Activated CD4-positive, alpha-beta T cell treated with anti-CD3 and anti-CD28 coated beads, Interleukin-2, amount 50 U/mL, for 48 hours (primary cell): ENCODE results near the gene ZNF775.

Source experiments
- DNase-seq, 2 experiments: peaks; one replicate each; pipeline ENCODE4 v3.0.0-alpha.2; 2020

ZNF775 gene

DNA sequence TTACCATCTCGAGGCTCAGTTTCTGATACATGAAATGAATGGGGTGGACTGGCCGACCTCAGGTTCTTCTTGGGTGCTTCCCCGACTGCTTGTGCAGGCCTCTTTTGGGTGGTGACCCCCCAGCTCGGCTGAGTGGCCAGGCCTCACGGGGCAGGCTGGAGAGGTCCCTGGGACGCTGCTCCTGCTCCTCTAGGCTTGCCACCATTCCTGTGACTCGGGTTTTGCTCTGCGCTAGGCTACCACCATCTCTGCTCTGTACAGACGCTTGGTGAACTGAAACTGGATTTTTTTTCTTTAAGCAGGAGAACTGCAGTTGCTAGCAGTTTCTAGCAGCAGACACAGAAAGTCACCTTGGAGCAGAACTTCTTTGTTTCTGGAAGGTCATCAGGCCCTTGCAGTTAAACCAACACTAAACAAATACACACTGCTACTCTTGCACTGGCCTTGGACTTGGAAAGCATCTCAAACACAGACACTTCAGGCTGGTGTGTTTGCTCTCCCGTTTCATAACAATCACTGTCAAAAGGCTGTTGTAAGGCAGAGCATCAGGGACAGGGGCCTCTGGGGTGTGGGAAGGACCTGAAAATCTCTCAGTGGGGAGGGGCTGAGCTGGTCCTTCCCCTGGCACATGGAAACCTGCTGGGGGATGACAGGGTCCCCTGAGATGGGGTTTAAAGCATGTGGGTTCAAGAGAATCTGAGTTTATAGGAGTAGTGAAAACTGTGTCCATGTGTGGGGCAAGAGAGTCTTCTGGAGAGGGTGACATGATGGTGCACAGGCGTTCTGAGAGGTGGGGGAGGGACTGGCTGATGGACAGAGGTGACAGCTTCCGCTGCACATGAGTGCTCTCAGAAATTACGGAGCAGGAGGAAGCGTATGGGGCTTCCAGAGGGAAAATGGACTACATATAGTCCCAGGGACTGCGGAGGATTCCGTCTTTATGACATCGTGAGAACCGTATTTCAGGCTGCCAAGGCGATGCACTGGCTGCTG is 36.3 kb downstream of the ZNF775 start:
- no peak for DNase-seq

DNA sequence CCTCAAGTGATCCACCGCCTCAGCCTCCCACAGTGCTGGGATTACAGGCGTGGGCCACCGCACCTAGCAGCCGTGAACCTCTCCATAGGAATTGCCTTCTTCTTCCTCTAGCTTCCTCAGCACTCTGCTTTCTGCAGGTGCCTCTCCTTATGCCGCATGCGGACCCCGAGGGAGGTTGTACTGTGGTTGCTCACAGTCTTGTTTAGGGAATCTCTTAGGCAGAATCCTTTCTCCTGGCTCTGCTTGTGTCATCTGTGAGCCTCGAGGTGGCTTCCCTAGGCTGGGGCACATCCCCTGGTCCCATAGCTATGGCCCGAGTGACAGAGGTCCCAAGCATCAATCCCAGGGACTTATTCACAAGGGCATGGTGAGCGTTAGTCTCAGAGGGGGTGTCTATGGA is 38.1 kb downstream of the ZNF775 start:
- peak in 1 of 2 experiments; percentile 1 for DNase-seq

DNA sequence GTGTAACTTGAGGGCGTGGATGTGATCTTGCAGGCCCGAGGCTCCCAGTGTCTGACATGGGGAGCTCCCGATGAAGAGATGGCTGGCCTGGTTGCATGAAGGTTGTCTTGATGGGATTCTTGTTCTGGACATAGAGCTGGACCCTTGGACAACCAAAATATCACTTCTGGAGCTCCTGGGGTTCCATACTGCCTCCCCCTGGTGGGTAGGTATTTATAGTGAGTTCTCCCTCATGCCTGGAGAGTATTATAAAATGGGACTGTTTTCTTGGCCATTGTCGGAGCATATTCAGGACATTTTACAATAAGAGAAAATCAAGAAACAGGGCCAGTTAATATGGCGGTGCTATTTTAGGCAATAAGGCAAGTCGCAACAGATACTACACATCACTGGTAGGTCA is 38.7 kb downstream of the ZNF775 start:
- DNase-seq = peak in 1 of 2 experiments; percentile 1

DNA sequence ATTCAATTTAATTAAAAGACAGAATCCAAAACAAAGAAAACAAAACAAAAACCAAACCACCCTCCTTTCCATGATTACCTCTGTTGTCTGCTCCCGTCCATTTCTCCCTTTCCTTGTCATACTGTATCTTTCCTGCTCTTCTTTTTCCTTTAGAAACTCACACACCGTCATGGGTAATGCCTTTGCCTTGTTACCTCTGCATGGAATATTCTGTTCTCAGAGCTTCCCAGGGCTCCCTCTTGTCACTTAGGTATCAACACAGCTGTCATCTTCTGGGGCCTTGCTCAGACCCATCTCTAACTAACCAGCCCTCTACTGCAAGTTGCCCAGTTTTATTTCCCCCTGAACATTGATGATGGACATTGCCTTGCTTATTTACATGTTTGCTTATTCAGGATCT is 41.1 kb downstream of the ZNF775 start:
- no peak for DNase-seq

DNA sequence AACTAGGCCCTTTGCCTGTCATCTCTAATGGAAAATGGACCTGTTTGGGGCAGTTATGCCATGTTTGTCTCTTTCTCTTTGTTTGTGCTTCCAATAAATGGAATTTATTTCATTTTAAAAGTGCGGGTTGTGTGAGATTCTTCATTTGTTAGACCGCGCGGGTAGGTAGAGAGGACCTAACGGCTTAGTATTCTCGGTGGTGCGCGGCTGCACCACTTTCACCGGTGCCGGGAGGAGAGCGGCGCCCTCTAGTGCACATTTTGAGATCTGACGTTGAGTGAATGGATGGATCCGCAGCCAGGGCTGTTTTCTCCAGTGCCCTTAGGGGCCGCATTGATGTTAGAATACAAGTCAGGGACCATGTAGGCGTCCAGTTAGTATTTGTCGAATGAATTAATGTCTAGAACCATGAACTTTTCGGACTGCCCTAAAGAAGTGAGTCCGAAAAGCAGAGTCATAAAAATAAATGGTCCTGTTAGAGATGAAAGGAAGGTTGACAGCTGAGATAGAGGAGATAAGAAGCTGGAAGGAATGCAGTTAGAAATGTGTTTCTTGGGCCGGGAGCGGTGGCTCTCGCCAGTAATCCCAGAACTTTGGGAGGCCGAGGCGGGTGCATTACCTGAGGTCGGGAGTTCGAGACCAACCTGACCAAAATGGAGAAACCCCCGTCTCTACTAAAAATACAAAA is 42.0 kb downstream of the ZNF775 start:
- DNase-seq = peak; percentile 88 to 92

DNA sequence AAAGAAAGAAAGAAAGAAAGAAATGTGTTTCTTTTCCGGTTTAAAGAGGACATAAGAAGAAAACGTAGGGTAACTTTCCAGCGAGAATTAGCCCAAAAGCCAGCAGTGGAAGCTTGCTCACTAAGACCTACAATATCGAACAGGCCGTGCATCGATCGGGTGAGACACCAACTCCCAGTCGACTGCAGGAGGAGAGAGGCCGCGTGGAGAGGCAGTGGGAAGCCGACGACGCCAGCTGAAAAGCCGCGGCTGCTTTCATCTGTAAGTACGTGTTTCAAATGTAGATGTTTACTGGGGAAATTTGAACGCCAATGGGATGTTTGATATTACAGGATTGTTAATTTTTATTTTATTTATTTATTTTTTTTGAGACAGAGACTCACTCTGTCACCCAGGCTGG is 42.7 kb downstream of the ZNF775 start:
- DNase-seq = no peak

DNA sequence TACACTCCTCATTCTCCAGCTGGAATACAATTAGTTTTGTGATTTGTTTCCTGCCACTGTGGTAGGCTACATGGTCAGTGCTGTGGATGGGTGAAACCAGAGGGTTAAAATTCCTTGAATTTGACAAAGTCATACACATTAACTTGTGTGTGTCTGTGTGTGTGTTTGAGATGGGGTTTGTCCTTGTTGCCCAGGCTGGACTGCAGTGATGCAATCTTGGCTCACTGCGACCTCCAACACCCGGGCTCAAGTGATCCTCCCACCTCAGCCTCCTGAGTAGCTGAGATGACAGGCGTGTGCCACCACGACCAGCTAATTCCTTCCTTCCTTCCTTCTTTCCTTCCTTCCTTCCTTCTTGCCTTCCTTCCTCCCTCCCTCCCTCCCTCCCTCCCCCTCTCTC is 46.5 kb downstream of the ZNF775 start:
- DNase-seq = no peak

DNA sequence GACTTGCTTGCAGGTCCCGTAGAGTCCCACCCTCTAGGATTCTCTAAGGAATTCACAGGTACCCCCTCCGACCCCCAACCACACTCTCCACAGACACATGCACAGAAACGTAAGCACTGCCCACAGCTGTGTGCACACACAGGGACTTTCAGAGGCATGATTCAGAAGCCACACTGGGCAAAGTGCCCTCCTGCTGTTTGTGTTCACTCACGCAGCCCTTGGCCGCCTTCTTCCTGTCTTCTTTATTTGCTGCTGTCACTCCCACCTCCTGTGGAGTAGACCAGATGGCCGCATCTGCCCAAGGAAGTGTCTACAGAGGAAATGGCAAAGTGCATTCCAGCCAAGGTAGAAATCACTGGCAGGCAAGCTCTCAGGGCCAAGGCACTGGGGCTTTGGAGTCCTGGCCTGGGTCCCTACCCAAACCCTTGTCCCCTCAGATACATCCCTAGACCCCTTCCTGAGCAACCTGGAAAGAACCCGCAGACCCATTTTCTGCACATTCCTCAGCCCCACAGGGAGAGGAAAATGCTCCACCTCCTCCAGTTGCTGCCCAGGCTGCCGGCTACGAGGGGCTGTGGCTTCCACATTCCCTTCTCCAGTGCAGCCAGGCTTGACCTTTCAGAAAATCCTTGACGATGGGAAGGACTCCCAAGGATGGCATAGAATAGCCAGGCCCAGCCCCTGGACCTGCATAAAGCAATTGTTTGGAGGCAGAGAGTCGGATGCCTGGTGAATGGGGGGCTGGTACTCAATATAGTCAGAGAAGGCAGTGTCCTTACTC is 49.7 kb downstream of the ZNF775 start:
- peak in 1 of 2 experiments; percentile 35 for DNase-seq

DNA sequence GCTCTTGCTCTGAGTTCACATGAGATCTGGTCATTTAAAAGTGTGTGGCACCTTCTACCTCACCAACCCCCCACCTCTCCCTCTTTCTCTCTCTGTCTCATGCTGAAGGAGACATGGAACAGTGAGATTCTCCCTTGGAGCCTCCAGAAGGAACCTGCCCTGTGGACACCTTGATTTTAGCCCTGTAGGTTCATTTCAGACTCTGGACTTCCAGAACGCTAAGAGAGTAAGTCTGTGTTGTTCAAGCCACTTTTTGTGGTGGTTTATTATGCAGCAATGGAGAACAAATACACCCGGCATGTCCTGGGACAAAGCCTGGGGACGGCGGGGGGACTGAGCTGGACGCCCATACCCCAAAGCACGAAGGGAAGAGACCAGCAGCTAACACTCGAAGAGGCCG is 50.6 kb downstream of the ZNF775 start:
- DNase-seq = peak in 1 of 2 experiments; percentile 1

DNA sequence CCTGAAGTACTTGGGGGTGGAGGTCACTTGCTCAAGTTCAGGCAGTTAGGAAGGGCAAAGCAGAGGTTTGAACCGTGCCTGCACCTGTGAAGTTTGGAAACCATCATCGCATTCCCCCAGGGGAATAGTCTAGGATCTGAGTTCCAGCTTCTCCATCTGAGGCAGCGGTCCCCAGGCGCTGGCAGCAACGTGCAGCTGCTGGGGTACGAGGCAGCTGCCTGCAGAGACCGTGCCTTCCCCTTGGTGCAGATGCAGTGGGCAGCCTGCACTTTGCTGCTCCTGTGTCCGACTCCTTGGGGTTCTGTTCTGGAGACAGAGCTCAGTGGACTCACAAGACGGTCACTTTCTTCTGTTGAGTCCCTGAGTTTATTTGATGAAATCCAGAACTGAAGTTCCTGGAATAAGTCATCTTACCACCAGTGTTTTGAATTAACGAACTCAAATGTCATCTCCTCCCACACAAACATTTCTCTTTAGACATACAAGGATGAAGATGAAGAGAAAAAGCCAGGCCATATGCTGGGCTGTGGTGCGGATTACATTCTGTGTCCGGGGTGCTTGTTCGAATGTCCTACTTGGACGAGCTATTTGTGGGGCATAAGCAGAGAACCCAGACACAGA is 51.4 kb downstream of the ZNF775 start:
- peak in 1 of 2 experiments; percentile 0 for DNase-seq

DNA sequence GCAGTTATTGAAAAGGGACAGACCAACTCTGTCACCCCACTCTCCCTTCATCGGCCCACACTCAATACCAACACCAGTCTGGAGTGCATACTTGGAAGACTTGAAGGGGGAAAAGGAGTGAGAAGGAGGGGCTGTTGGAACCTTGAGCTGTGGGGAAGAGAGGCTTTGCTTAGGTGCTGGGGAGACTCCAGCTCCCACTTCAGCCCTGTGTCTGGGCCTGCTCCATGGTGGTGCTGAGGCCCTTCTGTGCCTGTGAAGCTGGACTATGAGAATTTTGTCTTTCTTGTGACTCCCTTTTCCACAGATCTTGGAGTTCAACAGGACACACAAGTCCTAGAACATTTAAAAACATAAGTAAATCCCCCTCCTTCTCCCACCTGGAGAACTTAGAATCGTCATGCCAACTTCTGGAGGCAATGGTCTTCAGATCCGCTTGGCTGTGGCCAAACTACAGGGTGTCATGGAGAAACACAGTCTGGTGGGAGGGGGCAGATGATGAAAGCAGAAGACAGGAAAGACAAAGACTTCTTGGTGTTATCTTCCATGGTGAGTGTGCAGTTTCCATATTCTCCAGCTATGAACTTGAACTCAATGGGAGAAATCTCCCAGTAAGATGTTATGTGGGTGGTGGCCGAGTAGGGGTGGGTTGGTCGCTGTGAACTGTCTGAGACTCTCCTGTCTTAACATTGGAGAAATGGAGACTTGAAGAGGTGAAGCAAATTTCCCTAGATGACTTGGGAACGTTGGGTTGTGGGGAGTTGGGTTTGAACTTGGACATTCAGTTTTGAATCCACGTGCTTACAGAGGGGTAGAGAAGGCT is 52.9 kb downstream of the ZNF775 start:
- no peak for DNase-seq

DNA sequence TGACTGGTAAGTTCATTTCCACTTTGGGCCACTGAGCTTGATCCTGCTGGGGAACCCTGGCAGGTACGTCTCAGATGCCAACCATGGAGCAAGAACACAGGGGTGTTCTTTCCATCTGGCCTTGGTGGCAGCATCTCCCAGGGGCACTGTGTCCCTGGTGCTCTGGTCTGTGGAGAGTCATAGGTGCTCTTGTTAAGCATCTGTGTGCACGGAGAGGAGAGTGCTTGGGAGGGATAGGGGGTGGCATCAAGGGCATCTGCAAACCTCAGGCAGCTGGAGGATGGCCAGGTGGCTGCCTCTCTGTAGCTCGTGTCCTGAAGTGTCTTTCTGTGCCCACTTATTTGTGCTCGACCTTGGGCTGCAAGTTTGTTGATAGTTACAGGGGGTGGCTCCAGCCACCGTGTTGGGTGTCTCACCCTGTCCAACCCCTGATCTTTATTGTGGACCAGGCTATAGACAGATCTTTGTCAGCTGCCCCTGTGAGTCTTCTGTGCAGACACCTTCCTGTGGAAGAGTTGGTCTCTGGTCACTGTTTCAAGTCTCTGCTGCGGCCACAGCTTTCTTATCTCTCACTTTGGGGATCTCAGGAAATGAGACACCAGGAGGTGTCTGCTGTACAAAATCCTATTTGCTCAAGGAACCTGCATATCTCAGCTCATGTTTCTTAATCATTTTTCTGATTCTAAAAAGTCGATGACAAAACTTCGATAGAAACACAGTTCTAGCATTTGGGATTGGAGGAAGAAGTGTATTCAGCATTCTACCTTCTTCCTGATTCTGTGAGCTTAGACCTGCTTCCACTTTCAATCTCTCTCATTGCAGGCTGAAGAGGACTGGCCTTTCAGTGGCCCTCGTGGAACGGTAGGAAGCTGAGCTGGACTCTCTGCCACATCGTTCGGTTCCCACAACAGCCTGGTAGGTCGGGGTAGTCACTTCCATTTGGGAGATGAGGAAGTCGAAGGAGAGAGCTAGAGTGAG is 54.1 kb downstream of the ZNF775 start:
- DNase-seq = peak in 1 of 2 experiments; percentile 1

DNA sequence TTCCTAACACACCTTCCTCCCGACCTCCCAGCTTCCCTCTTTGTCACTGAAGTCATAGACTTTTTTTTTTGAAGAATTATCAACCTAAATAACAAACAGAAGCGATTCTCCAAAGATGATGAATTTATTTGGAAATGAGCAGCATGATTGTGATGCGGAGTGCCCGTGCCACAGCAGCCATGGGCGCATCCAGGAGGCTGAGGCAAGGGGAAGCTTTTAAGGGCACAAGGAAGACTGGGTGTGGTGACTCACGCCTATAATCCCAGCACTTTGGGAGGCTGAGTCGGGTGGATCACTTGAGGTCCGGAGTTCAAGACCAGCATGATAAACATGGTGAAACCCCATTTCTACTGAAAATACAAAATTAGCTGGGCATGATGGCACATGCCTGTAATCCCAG is 55.1 kb downstream of the ZNF775 start:
- DNase-seq = no peak

DNA sequence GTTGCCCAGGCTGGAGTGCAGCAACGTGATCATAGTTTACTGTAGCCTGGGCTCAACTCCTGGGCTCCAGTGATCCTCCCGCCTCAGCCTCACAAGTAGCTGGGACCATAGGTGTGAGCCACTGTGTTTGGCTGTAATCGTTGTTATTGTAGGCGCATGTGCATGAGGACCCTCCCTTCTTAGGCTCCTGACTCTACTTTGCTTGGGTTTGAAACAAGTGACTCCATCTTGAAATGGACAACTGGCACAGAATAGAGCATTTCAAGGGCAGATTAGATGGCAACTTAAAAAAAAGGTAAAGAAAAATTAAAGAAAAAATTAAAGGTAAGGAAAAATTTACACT is 55.9 kb downstream of the ZNF775 start:
- no peak for DNase-seq

DNA sequence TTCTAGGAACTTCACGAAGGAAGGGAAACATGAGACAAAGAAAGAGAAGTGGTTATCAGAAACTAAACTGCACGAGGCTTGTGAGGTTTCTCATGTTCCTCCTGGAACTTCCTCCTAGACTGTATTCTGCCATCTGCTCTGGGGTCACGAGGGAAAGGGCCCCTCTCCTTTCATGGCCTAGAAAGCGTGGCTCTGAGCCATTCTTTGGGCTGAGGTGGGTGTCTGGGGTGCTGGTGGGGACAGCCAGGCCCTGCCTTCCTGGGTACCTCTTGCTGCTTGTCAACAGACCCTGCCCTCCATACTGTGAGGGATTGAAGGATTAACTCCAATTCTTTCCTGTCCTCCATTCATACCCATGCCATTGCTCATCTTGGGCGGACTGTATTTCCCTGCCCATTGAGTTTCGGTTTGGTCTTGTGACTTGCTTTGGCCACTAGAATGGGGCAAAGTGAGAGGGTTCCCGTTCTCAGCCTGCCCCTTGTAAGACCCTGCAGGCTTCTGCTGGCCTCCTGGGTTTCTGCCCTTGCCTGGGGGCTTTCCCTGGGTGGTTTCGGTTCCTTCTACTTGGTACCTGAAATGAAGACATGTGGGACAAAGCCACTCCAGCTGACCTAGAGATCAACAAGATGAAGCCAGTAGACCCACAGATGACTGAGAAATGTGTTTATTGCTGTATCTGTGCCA is 56.4 kb downstream of the ZNF775 start:
- peak in 1 of 2 experiments; percentile 2 for DNase-seq

DNA sequence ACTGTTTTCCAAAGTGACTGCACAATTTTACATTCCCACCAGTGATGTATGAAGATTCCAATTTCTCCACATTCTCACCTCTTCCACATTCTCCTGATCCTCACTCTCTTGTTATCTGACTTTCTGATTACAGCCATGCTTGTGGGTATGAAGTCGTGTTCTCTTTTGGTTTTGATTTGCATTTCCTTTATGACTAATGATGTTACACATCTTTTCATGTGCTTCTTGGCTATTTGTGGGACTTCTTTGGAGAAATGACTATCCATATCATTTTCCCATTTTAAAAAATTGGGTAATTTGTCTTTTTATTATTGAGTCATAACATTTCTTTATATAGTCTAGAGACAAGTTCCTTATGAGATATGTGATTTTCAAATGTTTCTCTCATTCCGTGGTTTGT is 60.8 kb downstream of the ZNF775 start:
- no peak for DNase-seq

DNA sequence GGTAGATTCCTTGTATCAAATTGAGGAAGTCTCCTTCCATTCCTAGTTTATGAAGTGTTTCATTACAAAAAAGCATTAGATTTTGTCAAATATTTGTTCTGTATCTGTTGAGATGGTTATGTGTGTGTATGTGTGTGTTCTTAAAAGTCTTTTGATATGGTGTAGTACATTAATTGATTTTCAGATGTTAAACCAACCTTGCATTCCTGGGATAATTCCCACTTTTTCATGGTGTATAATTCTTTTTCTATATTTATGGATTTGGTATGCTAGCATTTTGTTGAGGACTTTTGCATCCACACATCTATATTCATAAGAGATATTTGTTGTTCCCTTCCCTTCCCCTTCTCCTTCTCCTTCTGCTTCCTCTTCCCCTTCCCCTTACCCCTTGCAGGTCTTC is 62.4 kb downstream of the ZNF775 start:
- no peak for DNase-seq

DNA sequence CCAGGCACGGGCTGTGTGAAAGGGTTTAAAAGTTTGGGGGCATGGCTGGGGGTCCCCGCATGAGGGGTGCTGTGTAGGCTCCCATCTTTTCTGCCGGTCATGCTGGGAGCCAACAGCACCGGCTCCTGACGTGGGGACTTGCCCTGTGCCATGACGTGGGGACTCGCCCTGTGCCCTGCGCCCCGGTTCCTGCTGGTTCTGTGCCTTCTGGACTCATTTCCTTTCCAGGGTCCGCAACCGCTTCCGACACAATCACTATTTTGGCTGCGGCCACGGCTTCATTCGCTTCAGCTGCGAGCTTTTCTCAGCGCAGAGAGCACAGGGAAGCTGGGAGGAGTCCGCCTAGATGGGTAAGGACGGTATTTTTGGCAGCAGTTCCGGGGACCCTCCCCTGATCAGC is 63.7 kb downstream of the ZNF775 start:
- DNase-seq = no peak

DNA sequence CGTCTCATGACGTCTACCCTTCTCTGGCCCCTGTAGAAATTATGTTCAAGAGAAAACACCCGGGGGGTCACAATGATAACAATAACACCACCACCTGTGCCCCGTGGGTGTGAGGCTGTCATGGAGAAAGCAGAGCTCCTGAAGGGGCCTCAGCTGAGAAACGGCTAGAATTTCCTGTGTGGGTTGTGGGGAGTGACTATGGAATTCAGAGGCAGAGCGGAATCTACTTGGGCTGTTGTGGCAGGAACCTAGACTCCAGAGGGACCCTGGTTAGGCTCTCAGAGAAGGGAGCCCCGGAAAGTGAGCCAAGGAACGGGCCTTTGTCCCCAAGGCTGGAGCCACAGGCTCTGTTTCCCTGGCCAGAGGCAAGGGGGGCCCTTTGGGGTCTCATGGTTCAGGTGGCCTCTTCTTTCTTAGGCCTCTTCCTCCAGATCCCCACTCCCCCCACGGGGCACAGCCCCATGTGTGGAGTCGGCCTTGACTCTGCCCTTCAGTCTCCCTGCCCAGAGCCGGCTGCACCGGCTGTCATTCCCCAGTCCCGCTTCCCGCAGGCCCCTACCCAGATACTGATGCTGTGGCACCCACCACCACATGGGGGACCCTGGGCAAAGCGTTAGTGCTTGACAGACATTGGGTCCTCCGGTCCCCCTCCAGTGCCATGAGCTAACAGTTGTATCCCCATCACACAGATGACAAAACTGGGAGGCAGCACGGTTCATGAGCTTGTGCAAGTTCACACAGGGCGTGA is 64.8 kb downstream of the ZNF775 start:
- DNase-seq = no peak
